Esophagus muscularis mucosa (tissue), 4 donors: ENCODE data around the gene CCDC61. TPM values are rescaled to one million over a fixed set of nuclear protein-coding genes. Genes with fewer than 3 reads are reported as not detected.

Experiments used
- DNase-seq: peaks from one replicate; pipeline ENCODE4 v3.0.0-alpha.2; 2017; ENCODE audit errors: extremely low spot score
- H3K27ac ChIP-seq, 4 donors: fragments of 200-600 bp; sonication (generic); replicated peaks in 1 of 4; 1 replicate in 3 of 4; 2 replicates in 1 of 4; pipeline ENCODE4 v1.5.1; 2016 to 2019; ENCODE audit warnings: mild to moderate bottlenecking in 1 of 4
- H3K27me3 ChIP-seq, 4 donors: fragments of 200-600 bp; sonication (generic); one replicate each; pipeline versions ENCODE4 v1.5.1 to v1.6.0; 2016 to 2019
- H3K36me3 ChIP-seq, 4 donors: fragments of 200-600 bp; sonication (generic); one replicate each; pipeline ENCODE4 v1.5.1; 2016 to 2019
- H3K4me1 ChIP-seq, 4 donors: fragments of 200-600 bp; sonication (generic); one replicate each; pipeline ENCODE4 v1.5.1; 2016 to 2019
- H3K4me3 ChIP-seq, 4 donors: fragments of 200-600 bp; sonication (generic); 1 replicate in 2 of 4; 2 replicates in 2 of 4; pipeline ENCODE4 v1.5.1; 2016 to 2019; ENCODE audit warnings: mild to moderate bottlenecking in 4 of 4, moderate library complexity in 1 of 4
- H3K9me3 ChIP-seq, 4 donors: fragments of 200-600 bp; sonication (generic); 1 replicate in 3 of 4; 2 replicates in 1 of 4; pipeline ENCODE4 v1.5.1; 2016 to 2019
- EP300 ChIP-seq: sonication (generic); formaldehyde crosslinking; IDR thresholded peaks from one replicate; pipeline ENCODE4 v1.6.1; 2017; ENCODE audit warnings: antibody characterized with exemption
- POLR2A ChIP-seq: fragments of 450-650 bp; IDR thresholded peaks from one replicate; pipeline ENCODE4 v1.6.1; 2017; ENCODE audit warnings: antibody characterized with exemption, moderate library complexity, mild to moderate bottlenecking, low read depth
- POLR2AphosphoS5 ChIP-seq, 2 donors: sonication (generic); formaldehyde crosslinking; IDR thresholded peaks; one replicate each; pipeline ENCODE4 v1.6.1; 2017; ENCODE audit warnings: antibody characterized with exemption in 2 of 2
- WGBS: methylation state at CpG from one replicate; pipeline ENCODE4 v1.1.5; 2018; 5-methylcytosine and 5-hydroxymethylcytosine counted together
- intact Hi-C: fragments of 100-400 bp; cut with DNase I; formaldehyde crosslinking; loops from one replicate; pipeline ENCODE4 v1.15.1; 2023
- total RNA-seq, 4 donors: library from RNA; depleted of rRNA; stranded (reverse); fragments of >200 nt; gene quantifications; one replicate each; pipeline versions ENCODE4 v1.1.0 to v1.2.1, GENCODE V29; 2016
- TF ChIP-seq, protein P1 (sequence below), 3 experiments: fragments of 200-600 bp in 2 of 3; fragments of 450-650 bp in 1 of 3; sonication (generic) in 2 of 3; IDR thresholded peaks; one replicate each; pipeline ENCODE4 v1.5.1; 2017 to 2019; ENCODE audit warnings: antibody characterized with exemption in 3 of 3, mild to moderate bottlenecking in 2 of 3, moderate library complexity in 1 of 3

CCDC61 gene
- total RNA-seq, 4 donors from 2014 or later: 5.3 to 9.6 (median 8.6) TPM

GRCh38 chr19:46014534-46014933, 19.3 kb downstream of the CCDC61 start:
- intact Hi-C loops: loop anchor here (10.0 kb wide), 1 partner anchor 150 kb away; the partner anchor contains the start of genes FOXA3 and SYMPK
- H3K27ac ChIP-seq: no peak overlapping the region
- H3K27me3 ChIP-seq: peaks cover 0 to 56% (median 32%) of the 10 kb centered on the region in 4 donors
- peak overlapping the region in 3 of 4 donors; percentile 68 to 78 (median 72) for H3K4me3 ChIP-seq
- peaks cover 0 to 18% (median 7%) of the 10 kb centered on the region in 4 donors for H3K36me3 ChIP-seq
- DNase-seq: no peak
- no peaks in the 10 kb centered on the region for H3K9me3 ChIP-seq
- 56% methylated on average over 5 of the region's 8 CpGs for WGBS
- peaks cover 20 to 36% (median 29%) of the 10 kb centered on the region in 4 donors for H3K4me1 ChIP-seq
- TF ChIP-seq EP300 (no peak), POLR2AphosphoS5 (IDR thresholded peaks at IDR 0.05) (no peak), POLR2A (no peak)
- TF ChIP-seq, protein P1, sequence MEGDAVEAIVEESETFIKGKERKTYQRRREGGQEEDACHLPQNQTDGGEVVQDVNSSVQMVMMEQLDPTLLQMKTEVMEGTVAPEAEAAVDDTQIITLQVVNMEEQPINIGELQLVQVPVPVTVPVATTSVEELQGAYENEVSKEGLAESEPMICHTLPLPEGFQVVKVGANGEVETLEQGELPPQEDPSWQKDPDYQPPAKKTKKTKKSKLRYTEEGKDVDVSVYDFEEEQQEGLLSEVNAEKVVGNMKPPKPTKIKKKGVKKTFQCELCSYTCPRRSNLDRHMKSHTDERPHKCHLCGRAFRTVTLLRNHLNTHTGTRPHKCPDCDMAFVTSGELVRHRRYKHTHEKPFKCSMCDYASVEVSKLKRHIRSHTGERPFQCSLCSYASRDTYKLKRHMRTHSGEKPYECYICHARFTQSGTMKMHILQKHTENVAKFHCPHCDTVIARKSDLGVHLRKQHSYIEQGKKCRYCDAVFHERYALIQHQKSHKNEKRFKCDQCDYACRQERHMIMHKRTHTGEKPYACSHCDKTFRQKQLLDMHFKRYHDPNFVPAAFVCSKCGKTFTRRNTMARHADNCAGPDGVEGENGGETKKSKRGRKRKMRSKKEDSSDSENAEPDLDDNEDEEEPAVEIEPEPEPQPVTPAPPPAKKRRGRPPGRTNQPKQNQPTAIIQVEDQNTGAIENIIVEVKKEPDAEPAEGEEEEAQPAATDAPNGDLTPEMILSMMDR (IDR thresholded peaks at IDR 0.05): no peak

GRCh38 chr19:46014941-46015686, 19.8 kb downstream of the CCDC61 start:
- Histone ChIP-seq H3K4me3 (peak overlapping the region; percentile 67 to 78 (median 70)), H3K4me1 (peaks cover 18 to 30% (median 28%) of the 10 kb centered on the region in 4 donors), H3K27me3 (peaks cover 0 to 55% (median 32%) of the 10 kb centered on the region in 4 donors), H3K27ac (no peak overlapping the region), H3K36me3 (peaks cover 0 to 18% (median 7%) of the 10 kb centered on the region in 4 donors), H3K9me3 (no peaks in the 10 kb centered on the region)
- WGBS: 13% methylated on average over 21 of the region's 74 CpGs
- TF ChIP-seq, protein P1 (IDR thresholded peaks at IDR 0.05): no peak
- TF ChIP-seq EP300 (no peak), POLR2A (no peak), POLR2AphosphoS5 (IDR thresholded peaks at IDR 0.05) (no peak)
- intact Hi-C loops: loop anchor here (10.0 kb wide), 1 partner anchor 150 kb away; the partner anchor contains the start of genes FOXA3 and SYMPK
- DNase-seq: no peak

- H3K4me1 ChIP-seq: peaks cover 18 to 29% (median 28%) of the 10 kb centered on the region in 4 donors
- 6% methylated on average over 38 of the region's 63 CpGs for WGBS
- no peak for DNase-seq
- peaks cover 0 to 16% (median 7%) of the 10 kb centered on the region in 4 donors for H3K36me3 ChIP-seq
- TF ChIP-seq POLR2A: no peak
- TF ChIP-seq EP300: no peak
- TF ChIP-seq, protein P1 (IDR thresholded peaks at IDR 0.05): no peak
- H3K9me3 ChIP-seq: no peaks in the 10 kb centered on the region
- intact Hi-C loops: loop anchor here (10.0 kb wide), 1 partner anchor 151 kb away; the partner anchor contains the start of genes FOXA3 and SYMPK
- peaks cover 0 to 50% (median 32%) of the 10 kb centered on the region in 4 donors for H3K27me3 ChIP-seq
- peak overlapping the region; percentile 67 to 78 (median 70) for H3K4me3 ChIP-seq
- H3K27ac ChIP-seq: peak overlapping the region in 1 of 4 donors; percentile 26
Observed at GRCh38 chr19:46015687-46016425, 20.6 kb downstream of the CCDC61 start.

DNA sequence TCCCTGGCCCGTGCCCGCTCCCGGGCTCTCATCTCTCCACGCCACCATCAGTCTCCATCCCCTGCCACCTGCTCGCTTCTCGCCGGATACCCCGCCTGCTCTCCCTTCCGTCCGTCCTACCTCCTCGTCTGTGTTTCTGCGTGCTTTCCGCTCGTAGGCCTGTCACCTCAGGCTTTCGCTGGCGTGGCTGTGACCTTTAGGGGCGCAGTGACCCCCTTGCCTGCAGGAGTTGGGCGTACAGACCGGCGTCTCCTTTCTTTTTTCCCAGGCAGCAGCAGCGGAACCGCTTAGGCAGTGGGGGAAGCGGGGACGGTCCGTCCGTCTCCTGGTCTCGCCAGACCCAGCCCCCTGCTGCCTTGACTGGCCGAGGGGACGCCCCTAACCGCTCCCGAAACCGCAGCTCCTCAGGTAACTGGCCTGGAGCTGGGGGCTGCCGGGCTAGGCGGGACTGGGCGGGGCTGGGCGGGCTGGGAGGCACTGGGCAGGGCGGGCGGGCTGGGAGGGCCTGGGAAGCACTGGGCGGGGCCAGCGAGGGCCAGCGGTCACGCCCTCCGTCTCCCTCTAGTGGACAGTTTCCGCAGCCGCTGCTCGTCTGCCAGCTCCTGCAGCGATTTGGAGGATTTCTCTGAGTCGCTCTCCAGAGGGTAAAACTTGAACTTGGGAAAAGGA, 21.3 kb downstream of the CCDC61 start:
- TF ChIP-seq EP300 (no peak), POLR2AphosphoS5 (IDR thresholded peaks at IDR 0.05) (peak; percentile 13 to 48), POLR2A (no peak)
- TF ChIP-seq, protein P1 (IDR thresholded peaks at IDR 0.05): peak; percentile 68 to 93 (median 84)
- Histone ChIP-seq H3K36me3 (peaks cover 0 to 16% (median 6%) of the 10 kb centered on the region in 4 donors), H3K9me3 (no peaks in the 10 kb centered on the region), H3K4me3 (peak overlapping the region; percentile 67 to 78 (median 70)), H3K27me3 (peaks cover 0 to 50% (median 32%) of the 10 kb centered on the region in 4 donors), H3K27ac (peak overlapping the region in 2 of 4 donors; percentile 26 to 46), H3K4me1 (peaks cover 18 to 29% (median 28%) of the 10 kb centered on the region in 4 donors)
- intact Hi-C loops: loop anchor here (10.0 kb wide), 1 partner anchor 152 kb away; the partner anchor contains the start of genes FOXA3 and SYMPK
- no peak for DNase-seq
- WGBS: under 1% methylated on average over 37 of the region's 48 CpGs
